RCC 7860 (cell line): ENCODE results near the gene IL18.
A peak's percentile ranks its signal among the peaks of the same experiment; 100 is the strongest.
"Not testable (repeated sequence)": the region's sequence is repeated elsewhere in the genome, so short reads cannot be mapped to it uniquely, and the experiment has no call there.

Experiments
- DNase-seq: peaks from one replicate; pipeline ENCODE4 v3.0.0-alpha.2; 2015; ENCODE audit warnings: low spot score
- FAIRE-seq: peaks from 2 replicates; lab custom pipeline; 2012; peaks lifted over from hg19 to GRCh38; lab: Jason Lieb, UNC

Gene IL18

DNA sequence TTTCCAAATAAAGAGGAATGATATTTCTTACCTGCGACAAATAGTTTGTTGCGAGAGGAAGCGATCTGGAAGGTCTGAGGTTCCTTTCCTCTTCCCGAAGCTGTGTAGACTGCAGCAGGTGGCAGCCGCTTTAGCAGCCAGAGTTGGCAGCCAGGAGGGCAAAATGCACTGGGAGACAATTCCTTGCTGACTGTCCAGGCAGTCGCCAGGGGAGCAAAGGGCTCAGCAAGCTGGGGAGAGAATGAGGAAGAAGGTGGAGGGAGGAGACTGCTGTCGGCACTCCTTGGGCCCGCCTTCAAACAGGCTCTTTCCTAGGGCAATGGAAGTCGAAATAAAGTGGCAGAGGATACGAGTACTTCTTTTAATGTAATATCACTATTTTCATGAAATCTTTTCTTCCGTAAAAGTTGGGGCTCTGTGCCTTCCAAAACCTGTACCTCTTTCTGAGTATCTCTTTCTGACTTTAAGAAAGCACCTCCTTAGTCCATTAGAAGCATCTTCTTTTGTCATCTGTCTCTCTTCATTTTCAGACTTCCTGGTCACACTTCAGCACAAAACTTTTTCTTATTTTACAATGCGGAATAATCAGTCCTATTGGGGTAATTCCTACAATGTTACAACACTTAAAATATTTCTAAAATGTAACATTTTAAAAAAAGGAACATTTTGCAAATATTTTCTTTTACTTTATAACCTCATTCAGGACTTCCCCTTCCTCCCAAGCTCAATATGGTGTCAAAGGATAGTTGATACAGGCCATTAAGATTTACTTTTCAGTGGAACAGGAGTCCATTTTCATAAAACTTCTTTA lies at the start of gene IL18:
Gene IL18, minus strand, starts transcription at position 220 of the 811 bp plus-strand sequence. CDS start 9,041 bp downstream, outside the sequence.
- peak; percentile 60 for DNase-seq
- no peak for FAIRE-seq

- FAIRE-seq = no peak
- no peak for DNase-seq
Measured at GRCh38 chr11:112212710-112213109, 48.8 kb upstream of the IL18 start.

- DNase-seq = no peak
- FAIRE-seq = no peak
Measured at GRCh38 chr11:112212290-112212689, 48.4 kb upstream of the IL18 start.

- no peak for DNase-seq
- no peak for FAIRE-seq
Measured at GRCh38 chr11:112211536-112211935, 47.6 kb upstream of the IL18 start.

- DNase-seq = no peak
- FAIRE-seq = no peak
Measured at GRCh38 chr11:112210890-112211289, 47.0 kb upstream of the IL18 start.

DNA sequence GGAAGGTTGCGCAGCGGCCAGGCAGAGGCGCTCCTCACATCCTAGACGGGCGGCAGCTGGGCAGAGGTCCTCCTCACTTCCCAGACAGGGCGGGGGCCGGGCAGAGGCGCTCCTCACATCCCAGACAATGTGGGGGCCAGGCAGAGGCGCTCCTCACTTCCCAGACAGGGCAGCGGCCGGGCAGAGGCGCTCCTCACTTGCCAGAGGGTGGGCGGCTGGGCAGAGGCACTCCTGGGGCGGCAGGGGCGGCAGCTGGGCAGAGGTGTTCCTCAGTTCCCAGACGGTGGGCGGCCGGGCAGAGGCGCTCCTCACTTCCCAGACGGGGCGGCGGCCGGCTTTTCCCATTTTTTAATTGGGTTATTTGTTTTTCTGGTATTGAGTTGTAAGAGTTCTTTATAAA lies 42.2 kb upstream of the IL18 start:
- no peak for FAIRE-seq
- no peak for DNase-seq

GRCh38 chr11:112200252-112200651 lies 36.4 kb upstream of the IL18 start:
- DNase-seq (no peak), FAIRE-seq (no peak)

DNA sequence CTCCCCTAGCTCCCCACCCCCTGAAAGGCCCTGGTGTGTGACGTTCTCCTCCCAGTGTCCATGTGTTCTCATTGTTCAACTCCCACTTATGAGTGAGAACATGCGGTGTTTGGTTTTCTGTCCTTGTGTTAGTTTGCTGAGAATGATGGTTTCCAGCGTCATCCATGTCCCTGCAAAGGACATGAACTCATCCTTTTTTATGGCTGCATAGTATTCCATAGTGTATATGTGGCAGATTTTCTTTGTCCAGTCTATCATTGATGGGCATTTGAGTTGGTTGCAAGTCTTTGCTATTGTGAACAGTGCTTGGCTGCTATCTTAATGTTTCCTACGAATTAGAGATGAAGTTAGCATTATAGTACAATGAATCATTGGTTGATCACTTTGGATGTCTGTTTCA lies 35.2 kb upstream of the IL18 start:
- not testable (repeated sequence) for FAIRE-seq

DNA sequence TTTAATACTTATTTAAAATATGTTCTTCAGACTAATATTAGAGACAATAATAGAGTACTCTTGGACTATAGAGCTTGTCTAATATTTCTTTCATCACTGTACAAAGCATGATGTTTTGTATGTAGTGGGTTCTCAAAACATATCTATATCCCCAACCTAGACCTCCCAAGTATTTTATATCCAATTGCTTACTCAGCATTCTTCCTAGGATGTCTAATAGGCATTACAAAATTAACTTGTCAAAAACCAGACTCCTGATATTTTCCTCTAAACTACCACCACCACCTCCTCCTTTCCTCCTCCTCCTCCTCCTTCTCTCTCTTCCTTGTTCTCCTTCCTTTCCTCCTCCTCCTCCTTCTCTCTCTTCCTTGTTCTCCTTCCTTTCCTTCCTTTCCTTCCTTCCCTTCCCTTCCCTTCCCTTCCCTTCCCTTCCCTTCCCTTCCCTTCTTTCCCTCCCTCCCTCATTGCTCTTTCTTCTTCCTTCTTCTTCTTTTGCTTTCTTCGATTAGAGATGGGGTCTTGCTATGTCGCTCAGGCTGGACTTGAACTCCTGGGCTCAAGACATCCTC lies 32.7 kb upstream of the IL18 start:
- DNase-seq (no peak), FAIRE-seq (no peak)

More for the DNA sequence above, 35.2 kb upstream of the IL18 start:
- not testable (repeated sequence) for DNase-seq

DNA sequence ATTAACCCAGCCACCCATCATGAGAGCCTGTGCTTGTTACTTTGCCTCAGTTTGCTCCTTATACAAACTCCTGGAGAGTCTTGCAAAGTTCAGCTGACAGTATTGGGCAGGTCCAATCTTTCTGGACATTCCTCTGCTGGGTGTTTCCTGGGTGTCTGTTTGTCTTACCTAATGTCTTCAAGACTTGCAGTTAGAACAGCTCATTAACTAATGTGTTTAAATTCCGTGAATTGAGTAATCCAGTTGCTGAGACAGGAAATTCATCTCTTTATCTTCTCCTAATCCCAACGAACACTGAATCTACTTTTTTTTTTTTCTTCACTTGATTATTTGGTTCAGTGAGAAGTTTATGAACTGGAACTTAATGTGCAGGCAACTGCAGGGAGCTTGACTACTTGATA lies 32.1 kb upstream of the IL18 start:
- FAIRE-seq = peak; percentile 90
- peak; percentile 62 for DNase-seq

GRCh38 chr11:112195113-112195512 lies 31.2 kb upstream of the IL18 start:
- not testable (repeated sequence) for FAIRE-seq
- peak; percentile 14 for DNase-seq

DNA sequence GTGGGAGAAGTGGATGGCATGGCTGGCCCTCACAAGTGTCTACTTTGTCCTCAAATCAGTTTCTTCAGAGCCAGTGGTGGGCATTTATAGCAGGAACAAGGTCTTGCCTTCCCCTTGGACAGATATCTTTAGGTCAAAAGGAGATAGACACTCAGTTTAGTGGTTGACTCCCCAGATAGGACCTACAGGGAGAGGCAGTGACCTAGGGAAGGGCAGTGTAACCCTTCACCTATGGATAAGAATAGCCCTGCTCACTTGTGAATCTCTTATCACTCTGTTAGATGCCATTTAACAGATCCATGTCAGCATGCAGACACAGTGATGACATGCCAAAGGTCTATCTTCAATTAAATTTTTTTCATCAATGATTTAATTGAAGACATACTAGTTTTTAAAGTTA lies 22.4 kb upstream of the IL18 start:
- FAIRE-seq = no peak
- no peak for DNase-seq

GRCh38 chr11:112185883-112186282 lies 22.0 kb upstream of the IL18 start:
- FAIRE-seq (no peak), DNase-seq (no peak)

DNA sequence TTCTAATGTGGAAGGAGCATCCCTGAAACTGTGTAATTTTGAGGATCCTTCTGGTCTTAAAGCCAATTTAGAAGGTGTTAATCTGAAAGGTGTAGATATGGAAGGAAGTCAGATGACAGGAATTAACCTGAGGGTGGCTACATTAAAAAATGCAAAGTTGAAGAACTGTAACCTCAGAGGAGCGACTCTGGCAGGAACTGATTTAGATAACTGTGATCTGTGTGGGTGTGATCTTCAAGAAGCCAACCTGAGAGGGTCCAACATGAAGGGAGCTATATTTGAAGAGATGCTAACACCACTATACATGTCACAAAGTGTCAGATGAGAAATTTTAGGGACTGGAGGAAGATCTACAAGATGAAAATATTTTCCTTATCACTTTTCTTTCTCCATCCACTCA lies 19.0 kb upstream of the IL18 start:
- no peak for DNase-seq
- FAIRE-seq = no peak

DNA sequence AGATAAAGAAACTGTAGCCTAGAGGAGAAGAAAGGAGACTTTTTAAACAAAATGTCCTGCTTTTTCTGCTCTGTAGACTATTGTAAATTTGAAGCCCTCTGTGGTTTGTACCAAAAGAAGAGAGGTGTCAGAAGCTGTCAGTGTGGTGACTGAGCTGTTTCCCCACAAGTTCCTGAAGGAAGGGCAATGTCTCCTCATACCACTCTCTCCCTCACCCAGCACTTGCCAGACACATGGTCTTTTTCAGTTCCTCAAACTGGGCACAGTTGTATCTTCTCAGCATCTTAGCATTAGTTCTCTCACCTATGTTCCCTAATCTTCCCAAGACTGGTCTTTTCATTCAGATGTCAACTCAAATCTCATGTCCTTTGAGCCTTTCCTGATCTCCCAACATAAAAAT lies 15.7 kb upstream of the IL18 start:
- DNase-seq = no peak
- no peak for FAIRE-seq

DNA sequence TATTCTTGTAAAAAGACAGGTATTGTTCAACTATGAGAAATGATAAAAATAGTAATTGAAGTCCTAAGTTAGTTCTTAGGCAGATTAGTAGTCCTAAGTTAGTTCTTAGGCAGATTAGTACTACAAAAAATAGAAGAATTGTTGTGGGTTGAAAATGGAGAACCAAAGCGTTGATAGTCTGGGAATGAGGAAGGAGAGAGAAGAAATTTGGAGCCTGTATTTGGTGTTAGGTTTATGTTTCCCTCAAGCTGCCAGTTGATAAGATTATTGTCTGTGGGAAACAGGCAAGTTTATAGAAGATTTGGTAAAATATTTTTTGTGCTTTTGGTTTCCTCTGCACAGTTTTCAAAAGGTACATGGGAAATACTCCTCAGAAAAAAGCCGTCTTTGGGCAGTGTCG lies 15.0 kb upstream of the IL18 start:
- no peak for FAIRE-seq
- no peak for DNase-seq

DNA sequence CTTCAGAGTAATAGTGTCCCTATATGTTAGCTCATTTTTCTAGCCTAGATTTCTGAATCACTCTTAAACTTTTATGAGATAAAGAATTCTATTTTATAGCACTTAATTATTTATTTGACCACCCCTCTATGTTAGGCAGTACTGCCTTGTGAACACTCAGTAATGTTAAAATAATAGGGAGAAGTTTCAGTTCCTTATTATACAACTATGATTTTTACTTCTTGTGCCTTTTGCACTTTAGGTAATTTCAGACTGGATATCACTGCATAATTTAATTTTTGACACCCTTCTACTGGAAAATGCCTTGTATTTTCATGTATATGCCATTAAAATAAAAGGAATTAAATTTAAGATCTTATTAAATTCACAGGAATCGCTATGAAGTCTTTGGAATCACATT lies 14.5 kb upstream of the IL18 start:
- no peak for FAIRE-seq
- DNase-seq = no peak

DNA sequence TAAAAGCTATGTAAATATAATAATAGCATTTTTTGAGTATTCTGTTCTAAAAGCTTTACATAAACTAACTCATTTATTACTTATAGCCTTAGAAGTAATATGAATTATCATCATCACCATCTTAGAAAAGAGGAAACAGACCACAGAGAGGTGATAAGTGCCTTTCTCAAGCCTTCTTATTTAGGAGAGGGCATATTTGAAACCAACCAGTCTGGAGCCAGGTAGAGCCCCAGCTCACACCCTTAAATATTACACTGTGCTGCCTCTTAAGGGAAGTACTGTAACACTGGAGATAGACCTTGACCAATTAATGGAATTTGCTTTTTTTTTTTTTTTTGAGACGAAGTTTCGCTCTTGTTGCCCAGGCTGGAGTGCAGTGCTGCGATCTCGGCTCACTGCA lies 13.7 kb upstream of the IL18 start:
- FAIRE-seq = no peak
- no peak for DNase-seq

- no peak for FAIRE-seq
Measured at GRCh38 chr11:112176077-112176476, 12.2 kb upstream of the IL18 start.

DNA sequence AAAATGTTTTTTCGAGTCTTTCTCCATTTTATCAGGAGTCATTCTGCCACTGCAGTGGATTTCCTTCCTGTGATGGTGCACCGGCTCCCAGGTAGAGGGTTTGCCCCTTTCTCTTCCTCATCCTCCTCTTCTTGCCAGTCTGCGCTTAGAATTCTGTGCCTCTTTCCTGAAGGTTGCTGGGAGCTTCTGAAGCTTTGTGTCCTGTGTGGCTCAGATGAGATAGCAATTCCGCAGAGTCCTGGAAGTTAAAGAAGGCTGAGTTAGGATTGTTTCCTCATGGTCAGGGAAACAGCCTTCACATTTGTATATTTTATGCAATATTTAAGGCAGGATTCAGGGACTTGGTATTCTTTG lies 11.7 kb upstream of the IL18 start:
- DNase-seq (no peak), FAIRE-seq (no peak)

More at GRCh38 chr11:112176077-112176476, 12.2 kb upstream of the IL18 start:
- DNase-seq = no peak

- DNase-seq (peak; percentile 52), FAIRE-seq (no peak)
Measured at GRCh38 chr11:112174789-112175598, 11.1 kb upstream of the IL18 start, which contains the start of gene BCO2. Gene BCO2, plus strand, starts transcription at chr11:112175512. Its CDS starts 90 bp downstream, at chr11:112175602.

GRCh38 chr11:112173152-112173551 lies 9.3 kb upstream of the IL18 start:
- DNase-seq (no peak), FAIRE-seq (peak; percentile 48)
